Non-pigmented ciliary epithelial cell (primary cell): Measurements from ENCODE around the gene EDC3.
"Not testable (repeated sequence)": the region's sequence is repeated elsewhere in the genome, so short reads cannot be mapped to it uniquely, and the experiment has no call there.

Experiments
- DNase-seq: peaks from one replicate; pipeline ENCODE4 v3.0.0-alpha.2; 2010; ENCODE audit warnings: low read depth

EDC3 gene

GRCh38 chr15:74608786-74609185, 87.0 kb downstream of the EDC3 start:
- DNase-seq: no peak

DNA sequence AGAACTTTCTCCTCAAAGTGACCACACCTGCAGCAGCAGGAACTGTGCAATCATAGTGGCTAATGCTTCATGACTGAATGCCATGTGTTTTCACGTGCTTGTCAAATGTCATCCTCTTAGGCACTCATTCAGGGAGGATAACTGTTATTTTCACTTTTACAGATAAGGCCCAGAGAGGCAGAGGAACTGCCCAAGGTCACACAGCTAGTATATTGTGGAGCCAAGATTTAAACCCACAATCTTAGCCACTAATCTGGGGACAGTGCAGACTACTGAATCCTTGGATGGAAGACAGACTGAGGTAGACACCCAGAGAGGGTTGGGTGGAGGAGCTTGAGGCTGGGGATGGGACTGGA, 90.1 kb downstream of the EDC3 start:
- no peak for DNase-seq

DNA sequence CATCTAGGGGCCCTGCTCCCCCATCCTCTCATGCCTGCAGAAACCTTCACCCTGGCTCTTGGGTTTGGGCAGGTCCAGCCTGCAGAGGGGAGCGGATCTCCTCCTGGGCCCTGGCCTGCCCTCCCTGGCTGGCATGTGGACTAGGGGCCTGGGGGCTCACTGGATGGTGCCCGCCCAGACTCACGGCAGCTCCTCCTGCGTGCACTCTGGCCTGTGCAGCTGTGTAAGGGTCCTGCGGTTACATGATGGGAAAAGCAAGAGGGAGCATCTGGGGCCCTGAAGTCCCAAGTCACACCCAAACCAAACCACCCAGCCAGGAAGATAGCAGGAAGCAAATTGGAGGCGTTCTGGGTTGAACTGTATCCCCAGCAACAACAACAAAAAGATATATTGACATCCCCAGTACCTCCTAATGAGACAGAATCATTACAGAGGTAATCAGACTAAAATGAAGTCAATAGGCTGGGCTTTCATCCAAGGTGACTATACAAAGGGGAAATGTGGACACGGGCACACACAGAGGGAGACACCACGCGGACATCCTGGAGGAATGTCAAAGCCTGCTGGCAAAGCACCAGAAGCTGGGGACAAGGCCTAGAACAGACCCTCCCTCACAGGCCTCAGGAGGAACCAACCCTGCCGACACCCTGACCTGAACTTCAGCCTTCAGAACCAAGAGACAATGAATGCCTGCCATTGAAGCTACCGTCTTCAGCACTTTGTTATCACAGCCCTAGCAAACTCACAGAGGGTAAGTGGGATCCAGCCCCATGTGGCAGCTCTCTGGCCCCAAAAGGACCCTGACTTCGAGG, 90.6 kb downstream of the EDC3 start:
- DNase-seq: no peak

DNA sequence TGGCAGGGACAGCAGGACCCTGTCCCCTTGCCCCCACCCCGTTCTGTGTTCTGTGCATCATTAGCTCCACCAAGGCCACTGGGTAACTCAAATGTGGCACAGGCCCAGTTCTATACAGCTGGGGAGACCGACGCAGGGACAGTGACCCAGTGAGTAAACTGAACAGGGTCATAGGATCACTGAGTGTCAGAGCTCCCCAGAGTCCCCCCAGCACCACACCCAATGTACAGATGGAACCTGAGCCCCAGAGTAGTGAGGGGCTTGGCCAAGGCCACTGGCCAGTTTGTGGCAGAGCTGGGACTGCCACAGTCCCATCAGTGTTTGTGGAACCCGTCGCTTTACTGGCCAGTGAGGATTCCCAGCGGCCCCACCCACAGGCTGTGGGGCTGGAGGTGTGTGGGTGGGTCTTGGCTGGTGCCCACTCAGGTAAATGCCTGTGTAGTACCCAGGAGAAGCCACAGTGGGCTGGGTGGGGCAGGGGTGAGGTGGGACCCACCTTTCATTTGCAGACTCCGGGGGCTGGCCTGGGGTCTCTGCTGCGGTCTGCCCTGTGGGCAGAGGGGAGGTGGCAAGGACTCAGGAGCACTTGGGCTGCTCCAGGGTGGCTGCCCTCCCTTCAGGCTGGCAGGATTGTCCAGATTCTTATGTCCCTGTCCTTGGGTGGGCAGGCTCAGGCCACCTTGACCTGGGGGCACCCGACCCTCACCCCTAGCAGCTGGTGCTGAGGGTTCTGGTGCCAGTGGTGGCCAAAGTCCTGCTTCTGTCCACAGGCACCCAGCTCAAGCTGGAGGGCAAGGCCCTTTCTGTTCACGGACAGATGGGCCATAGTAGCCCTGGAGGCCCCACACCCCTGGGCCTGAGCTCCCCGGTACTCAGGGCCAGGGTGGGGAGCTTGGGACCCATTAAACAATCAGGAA, 91.8 kb downstream of the EDC3 start:
- no peak for DNase-seq

DNA sequence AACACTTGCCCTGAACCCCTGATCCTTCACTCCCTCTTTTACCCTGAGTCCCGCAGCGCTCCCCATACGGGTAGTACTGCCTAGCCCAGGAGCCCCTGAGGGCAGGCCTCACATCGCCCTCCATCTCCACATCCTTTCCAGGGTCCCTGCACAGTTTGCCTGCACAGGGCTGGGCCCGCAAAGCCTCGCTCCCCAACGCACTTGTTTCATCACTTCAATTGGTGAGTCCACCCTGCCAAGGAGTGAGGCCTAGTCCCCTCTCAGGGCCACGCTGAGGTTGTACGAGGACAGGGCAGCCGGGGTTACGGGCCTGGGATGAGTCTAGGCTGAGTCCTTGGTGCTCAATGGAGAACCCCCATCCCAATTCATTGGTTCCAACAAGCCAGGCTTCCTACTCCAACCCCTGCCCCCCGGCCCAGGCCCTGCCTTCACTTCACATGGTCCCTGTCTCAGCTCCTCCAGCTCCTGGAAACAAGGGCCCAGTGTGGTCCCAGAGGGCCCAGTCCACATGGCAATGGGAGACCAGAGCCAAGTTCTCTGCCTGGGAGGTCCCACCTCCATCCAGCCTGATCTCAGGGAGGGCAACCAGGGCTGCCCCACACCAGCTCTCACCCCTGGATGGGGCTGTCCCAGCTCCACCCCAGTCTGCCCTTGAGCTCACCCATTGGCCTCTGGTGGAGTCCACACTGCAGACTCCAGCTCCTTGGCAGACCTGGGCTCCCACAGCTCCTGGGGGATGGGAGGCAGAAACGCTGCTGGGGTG, 92.6 kb downstream of the EDC3 start:
- no peak for DNase-seq

GRCh38 chr15:74599156-74599555, 96.7 kb downstream of the EDC3 start:
- DNase-seq: no peak

DNA sequence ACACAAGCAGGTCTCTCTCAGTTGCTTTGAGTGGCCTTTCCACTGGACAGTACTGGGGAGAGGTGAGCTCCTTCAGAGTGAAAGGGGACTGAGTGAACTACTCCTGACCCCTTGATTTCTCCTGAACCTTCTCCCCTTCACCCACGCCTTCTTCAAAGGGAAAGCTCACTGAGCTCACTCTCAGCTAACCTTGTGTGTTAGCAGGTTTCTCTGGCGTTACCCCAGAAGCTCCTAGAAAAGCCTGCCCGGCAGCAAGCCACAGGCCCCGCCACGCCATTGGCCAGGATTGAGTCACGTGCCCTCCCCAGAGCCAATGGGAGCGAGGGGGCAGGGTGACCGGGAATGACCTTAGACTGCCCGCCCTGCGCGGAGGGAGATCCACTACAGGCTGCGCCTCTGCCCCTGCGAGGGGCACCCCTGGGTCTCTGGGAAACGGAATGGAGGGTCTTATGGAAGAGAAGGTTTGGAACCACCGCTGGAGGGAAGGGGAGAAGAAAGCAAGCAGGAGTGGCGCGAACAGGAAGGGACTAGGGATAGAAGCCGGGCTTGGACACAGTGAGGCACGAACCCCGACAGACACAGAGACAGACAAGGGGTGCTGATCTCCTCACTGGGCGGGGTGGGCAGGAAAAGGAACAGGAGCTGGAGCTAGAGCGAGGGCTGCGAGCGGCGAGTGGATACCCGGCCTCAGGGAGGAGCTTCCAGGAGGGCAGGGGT, 97.5 kb downstream of the EDC3 start:
- no peak for DNase-seq

DNA sequence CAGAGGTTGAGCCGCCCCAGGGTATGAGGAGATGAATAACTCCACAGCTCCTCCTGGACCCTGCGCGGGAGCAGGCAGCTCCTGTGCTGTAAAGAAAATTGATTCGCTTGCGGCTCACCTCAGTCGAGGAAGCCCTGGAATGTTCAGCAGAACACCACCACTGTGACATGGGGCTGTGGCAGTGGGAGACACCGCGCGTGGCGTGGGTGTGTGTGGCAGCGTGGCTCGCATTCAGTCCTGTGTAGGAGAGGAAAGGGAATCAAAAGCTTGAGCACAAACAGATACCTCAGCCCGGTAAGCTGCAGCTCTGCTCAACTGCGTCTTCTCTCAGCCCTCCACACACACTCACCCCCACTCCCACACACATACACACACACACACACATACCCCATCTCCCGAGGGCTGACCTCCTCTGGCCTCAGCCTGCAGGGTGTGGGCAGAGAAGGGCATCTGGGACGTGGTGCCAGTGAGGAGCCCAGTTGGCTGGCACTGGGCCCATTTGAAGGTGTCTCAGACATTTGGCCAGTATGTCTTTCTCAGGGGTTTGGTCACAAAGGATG, 98.6 kb downstream of the EDC3 start:
- DNase-seq: not testable (repeated sequence)

DNA sequence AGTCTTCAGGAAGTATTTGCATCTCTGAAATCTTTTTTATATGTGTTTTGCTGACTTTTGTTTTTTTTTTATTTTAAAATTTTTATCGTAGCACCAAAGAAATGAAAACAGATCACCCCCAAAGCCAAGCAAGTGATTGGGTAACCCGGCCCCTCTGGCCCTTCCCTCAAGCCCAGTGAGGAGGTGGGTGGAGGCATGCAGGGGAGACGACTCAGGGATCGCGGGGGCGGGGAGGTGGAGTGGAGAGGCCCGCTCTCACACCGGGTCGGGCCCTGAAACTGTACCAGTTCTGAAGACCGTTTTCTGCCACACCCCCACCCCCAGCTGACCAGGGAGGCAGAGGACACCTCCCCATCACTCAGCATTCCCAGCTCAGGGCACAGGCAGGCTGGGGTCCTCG, 99.1 kb downstream of the EDC3 start:
- not testable (repeated sequence) for DNase-seq

GRCh38 chr15:74595271-74595670, 100.6 kb downstream of the EDC3 start:
- DNase-seq: no peak

DNA sequence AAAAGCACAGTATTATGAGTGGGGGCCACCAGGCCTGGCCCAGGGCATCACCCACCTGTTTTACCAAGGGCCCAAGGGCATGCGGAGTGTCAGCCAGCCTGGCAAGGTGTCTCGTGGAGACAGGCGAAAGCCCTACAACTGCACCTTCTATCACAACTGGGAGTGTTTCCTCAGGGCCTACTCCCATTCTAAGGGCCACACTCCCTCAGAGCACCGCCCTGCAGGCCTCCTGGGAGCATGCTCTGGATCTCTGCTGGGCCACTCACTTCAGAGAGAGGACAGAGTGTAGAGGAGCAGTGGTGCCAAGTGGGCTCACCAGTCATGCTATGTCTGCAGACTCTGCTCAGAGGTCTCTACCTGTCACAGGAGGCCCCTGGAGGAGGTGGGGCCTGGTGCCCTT, 101.4 kb downstream of the EDC3 start:
- no peak for DNase-seq

- DNase-seq: no peak
Measured at GRCh38 chr15:74593122-74593521, 102.7 kb downstream of the EDC3 start.

GRCh38 chr15:74592222-74592621, 103.6 kb downstream of the EDC3 start:
- no peak for DNase-seq

DNA sequence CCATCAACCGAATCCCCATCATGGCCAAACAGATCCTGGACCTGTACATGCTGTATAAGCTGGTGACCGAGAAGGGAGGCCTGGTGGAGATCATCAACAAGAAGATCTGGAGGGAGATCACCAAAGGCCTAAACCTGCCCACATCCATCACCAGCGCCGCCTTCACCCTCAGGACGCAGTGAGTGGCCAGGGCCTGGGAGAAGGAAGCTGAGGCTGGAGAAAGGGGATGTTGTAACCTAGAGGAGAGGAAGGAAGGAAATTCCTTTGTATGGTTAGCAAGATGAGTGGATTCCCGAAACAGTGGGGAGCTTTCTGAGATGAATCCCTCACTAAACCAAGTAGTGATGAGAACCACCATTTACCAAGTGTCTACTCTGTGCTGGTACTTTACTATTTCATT, 106.0 kb downstream of the EDC3 start:
- DNase-seq: no peak

DNA sequence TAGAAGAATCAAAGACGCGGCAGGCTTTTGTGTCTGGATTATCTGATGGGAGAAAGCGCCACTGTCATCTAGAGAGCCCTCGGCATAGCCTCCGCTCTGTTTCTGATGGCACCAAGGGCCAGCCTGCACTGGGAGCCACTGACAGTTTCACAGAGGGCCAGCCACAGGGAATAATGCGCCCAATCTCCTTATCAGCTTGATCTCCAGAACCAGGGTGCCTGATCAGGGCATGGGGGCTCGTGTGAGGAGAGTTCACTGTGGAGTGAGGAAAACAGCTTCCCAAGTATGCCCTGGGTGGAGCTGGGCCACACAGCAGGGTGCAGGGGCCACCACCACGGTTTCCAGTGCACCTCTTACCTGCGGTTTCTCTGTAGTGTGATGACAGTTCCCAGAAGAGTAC, 110.0 kb downstream of the EDC3 start:
- DNase-seq: no peak

DNA sequence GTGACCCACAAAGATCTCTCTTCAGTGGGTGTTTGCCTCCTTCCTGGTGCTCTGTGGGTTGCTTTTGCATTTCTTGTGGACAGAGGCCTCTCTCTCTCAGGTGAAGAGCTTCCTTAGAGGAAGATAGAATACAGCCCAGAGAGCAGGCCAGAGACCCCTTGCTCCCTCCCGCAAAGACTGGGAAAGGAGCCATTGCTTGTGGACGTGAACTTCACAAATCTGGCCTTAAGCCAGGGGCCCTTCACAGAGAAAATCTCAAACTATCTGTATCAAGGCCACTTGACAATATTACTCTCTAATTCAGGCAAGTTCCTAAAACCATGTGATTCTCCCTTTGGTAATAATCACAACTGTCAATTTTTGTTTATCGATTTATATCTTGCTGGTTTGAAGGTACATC, 110.6 kb downstream of the EDC3 start:
- no peak for DNase-seq

GRCh38 chr15:74584779-74585178, 111.0 kb downstream of the EDC3 start:
- no peak for DNase-seq

GRCh38 chr15:74584204-74584603, 111.6 kb downstream of the EDC3 start:
- DNase-seq: no peak
